Prostate gland (tissue), 2 donors: Measurements from ENCODE around the gene ATXN1. TPM values are rescaled to one million over a fixed set of nuclear protein-coding genes. Genes with fewer than 3 reads are reported as not detected.

Source experiments
- DNase-seq: peaks from one replicate; pipeline ENCODE4 v3.0.0-alpha.2; 2019; ENCODE audit warnings: low spot score
- H3K27ac ChIP-seq, 2 donors: fragments of 200-600 bp; sonication (generic); 2 replicates each; pipeline ENCODE4 v1.5.1; 2017 to 2019
- H3K27me3 ChIP-seq: fragments of 200-600 bp; sonication (generic); replicated peaks from 2 replicates; pipeline ENCODE4 v1.5.1; 2019; ENCODE audit not compliant: insufficient read depth
- H3K36me3 ChIP-seq, 2 donors: fragments of 200-600 bp; sonication (generic); 1 replicate in 1 of 2; 2 replicates in 1 of 2; pipeline versions ENCODE4 v1.5.1 to v1.8.1; 2017 to 2019
- H3K4me1 ChIP-seq: fragments of 200-600 bp; sonication (generic); replicated peaks from 2 replicates; pipeline ENCODE4 v1.5.1; 2019
- H3K4me3 ChIP-seq, 2 donors: fragments of 200-600 bp; sonication (generic); 2 replicates each; pipeline ENCODE4 v1.5.1; 2017 to 2019
- H3K9me3 ChIP-seq: fragments of 200-600 bp; sonication (generic); 2 replicates; pipeline ENCODE4 v1.5.1; 2017
- POLR2A ChIP-seq: fragments of 450-650 bp; IDR thresholded peaks from one replicate; pipeline ENCODE4 v1.6.1; 2016; ENCODE audit warnings: antibody characterized with exemption, mild to moderate bottlenecking
- POLR2AphosphoS5 ChIP-seq: sonication (generic); formaldehyde crosslinking; IDR thresholded peaks from one replicate; pipeline ENCODE4 v1.6.1; 2017; ENCODE audit warnings: antibody characterized with exemption
- WGBS: methylation state at CpG from one replicate; pipeline ENCODE4 v1.1.5; 2018; 5-methylcytosine and 5-hydroxymethylcytosine counted together
- intact Hi-C: fragments of 100-400 bp; cut with DNase I; formaldehyde crosslinking; loops from one replicate; pipeline ENCODE4 v1.14.2; 2022
- total RNA-seq, 2 donors: library from RNA; depleted of rRNA; stranded (reverse); fragments of >200 nt; gene quantifications; one replicate each; pipeline ENCODE4 v1.1.0, GENCODE V29; 2016
- TF ChIP-seq, protein P1 (sequence below), 4 experiments: fragments of 200-600 bp in 2 of 4; fragments of 450-650 bp in 2 of 4; sonication (generic) in 2 of 4; IDR thresholded peaks; 1 replicate in 3 of 4; 2 replicates in 1 of 4; pipeline ENCODE4 v1.5.1; 2016 to 2019; ENCODE audit warnings: antibody characterized with exemption in 4 of 4, mild to moderate bottlenecking in 2 of 4, moderate library complexity in 2 of 4

Gene ATXN1
- total RNA-seq, 2 donors from 2014 or later = 28.5 to 89.0 TPM

DNA sequence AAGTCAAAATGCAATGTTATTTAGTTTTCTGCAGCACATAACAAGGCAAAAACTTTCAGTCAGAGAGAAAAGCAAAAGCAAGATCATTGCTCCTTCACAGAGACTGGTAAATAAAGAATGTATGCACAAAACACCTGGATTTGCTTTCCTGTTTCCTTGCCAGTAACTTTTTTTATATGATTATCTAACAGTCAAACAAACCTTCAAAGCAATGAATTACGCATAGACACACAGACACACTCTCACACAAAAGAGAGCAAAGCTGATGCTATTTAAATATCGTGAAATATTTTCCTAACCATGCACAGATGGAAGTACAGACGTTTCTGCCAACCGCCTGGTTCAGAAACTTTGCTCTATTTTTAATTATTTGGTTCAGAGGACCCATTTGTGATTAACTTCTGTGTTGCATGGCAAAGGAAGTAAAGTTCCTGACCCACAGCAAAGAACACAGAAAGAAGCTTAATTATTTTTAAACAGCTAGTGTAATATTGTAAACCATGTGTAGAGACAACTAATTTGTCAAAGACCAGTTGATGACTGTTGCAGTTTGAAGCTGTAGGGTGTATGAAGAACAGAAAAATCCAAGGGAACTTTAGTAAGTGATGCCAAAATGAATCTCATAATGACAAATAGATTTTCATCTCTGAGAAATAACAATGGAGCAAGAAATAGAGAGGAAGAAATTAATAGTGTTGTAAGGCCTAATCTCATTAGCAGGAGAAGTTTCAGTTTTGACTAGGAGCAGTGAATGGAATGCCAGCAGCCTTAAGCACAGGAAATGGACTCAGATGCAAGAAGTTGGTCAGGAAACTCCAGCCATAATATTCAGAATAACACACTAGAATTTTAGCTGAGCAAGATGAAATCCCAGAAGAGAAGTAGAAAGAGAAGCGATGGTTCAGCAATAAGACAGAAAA is 24.1 kb downstream of the ATXN1 start:
- 24% methylated on average over 5 of the region's 5 CpGs for WGBS
- Histone ChIP-seq H3K4me1 (peaks cover 9% of the 10 kb centered on the region), H3K4me3 (no peak overlapping the region), H3K36me3 (no peaks in the 10 kb centered on the region), H3K9me3 (no peaks in the 10 kb centered on the region), H3K27me3 (no peaks in the 10 kb centered on the region), H3K27ac (peak overlapping the region; percentile 18 to 23)
- intact Hi-C loops = no loop called here
- TF ChIP-seq POLR2A = no peak
- peak; percentile 43 for TF ChIP-seq POLR2AphosphoS5
- TF ChIP-seq, protein P1, sequence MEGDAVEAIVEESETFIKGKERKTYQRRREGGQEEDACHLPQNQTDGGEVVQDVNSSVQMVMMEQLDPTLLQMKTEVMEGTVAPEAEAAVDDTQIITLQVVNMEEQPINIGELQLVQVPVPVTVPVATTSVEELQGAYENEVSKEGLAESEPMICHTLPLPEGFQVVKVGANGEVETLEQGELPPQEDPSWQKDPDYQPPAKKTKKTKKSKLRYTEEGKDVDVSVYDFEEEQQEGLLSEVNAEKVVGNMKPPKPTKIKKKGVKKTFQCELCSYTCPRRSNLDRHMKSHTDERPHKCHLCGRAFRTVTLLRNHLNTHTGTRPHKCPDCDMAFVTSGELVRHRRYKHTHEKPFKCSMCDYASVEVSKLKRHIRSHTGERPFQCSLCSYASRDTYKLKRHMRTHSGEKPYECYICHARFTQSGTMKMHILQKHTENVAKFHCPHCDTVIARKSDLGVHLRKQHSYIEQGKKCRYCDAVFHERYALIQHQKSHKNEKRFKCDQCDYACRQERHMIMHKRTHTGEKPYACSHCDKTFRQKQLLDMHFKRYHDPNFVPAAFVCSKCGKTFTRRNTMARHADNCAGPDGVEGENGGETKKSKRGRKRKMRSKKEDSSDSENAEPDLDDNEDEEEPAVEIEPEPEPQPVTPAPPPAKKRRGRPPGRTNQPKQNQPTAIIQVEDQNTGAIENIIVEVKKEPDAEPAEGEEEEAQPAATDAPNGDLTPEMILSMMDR (IDR thresholded peaks at IDR 0.05) = no peak
- no peak for DNase-seq

DNA sequence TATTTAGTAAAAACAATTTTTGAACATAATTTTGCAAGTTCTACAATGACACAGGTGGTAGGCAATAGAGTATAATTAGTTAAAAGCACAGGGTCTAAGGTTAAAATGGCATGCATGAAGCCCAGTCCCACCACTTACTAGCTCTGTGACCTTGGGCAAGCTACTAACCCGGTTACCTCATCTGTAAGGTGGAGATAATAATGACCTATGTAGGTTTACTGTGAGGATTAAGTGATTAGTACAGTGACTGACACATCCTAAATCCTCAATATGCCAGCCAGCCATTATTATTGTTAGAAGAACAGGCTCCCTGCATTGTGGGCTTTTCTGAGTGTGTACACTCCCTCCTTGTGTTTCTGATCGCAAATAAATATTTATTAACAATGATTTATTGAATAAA is 26.2 kb downstream of the ATXN1 start:
- H3K27ac ChIP-seq = no peak overlapping the region
- peaks cover 13% of the 10 kb centered on the region for H3K4me1 ChIP-seq
- 82% methylated on average over 2 of the region's 2 CpGs for WGBS
- TF ChIP-seq POLR2A (no peak), POLR2AphosphoS5 (no peak)
- TF ChIP-seq, protein P1 (IDR thresholded peaks at IDR 0.05) = no peak
- H3K4me3 ChIP-seq = no peak overlapping the region
- no peaks in the 10 kb centered on the region for H3K9me3 ChIP-seq
- H3K27me3 ChIP-seq = no peaks in the 10 kb centered on the region
- DNase-seq = no peak
- no peaks in the 10 kb centered on the region for H3K36me3 ChIP-seq
- intact Hi-C loops = no loop called here

DNA sequence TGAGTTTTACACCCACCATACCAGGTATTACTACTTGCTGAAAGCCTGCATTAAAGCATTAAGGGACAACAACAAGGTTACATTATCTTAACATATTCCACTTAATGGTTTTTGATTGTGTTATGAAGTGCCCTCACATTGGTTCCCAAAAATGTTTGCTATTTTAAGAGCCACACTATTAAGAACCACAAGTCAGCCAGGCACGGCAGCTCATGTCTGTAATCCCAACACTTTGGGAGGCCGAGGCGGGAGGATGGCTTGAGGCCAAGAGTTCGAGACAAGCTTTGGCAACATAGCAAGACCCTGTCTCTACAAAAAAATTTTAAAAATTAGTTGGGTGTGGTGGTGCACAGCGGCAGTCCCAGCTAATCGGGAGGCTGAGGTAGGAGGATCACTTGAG is 28.2 kb downstream of the ATXN1 start:
- H3K9me3 ChIP-seq = no peaks in the 10 kb centered on the region
- peaks cover 13% of the 10 kb centered on the region for H3K4me1 ChIP-seq
- H3K27me3 ChIP-seq = no peaks in the 10 kb centered on the region
- no peaks in the 10 kb centered on the region for H3K36me3 ChIP-seq
- H3K27ac ChIP-seq = no peak overlapping the region
- intact Hi-C loops = no loop called here
- TF ChIP-seq POLR2A (no peak), POLR2AphosphoS5 (no peak)
- TF ChIP-seq, protein P1 (IDR thresholded peaks at IDR 0.05) = no peak
- no peak overlapping the region for H3K4me3 ChIP-seq
- 71% methylated on average over 6 of the region's 6 CpGs for WGBS
- no peak for DNase-seq

DNA sequence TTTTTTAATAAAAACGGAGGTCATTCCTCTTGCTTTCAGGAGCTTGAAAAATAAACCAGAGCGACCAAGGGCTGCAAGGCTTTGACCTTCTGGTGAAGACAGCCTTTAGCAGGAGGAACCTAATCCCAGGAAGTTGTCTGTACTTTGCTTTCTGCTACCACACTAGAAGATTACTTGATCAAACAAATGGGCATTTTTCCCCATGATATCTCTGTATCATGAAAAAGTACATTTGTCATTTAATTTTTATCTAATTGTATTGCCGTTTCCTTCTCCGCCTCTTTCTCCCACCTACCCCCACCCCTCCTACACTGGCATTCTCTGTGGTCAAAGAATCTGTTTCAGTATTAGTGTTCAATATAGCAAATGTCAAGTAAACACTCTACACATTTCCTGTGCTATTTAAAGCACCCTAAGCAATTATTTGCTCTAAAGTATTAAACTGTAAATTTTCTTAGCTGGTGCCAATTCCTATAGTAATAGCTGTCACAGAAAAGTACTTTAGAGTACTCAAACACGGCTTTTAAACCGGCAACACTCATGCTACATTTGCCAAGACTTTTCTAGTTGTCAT is 29.7 kb downstream of the ATXN1 start:
- Histone ChIP-seq H3K36me3 (no peaks in the 10 kb centered on the region), H3K27ac (no peak overlapping the region), H3K4me3 (no peak overlapping the region), H3K27me3 (no peaks in the 10 kb centered on the region), H3K9me3 (no peaks in the 10 kb centered on the region), H3K4me1 (peaks cover 4% of the 10 kb centered on the region)
- WGBS = 29% methylated on average over 6 of the region's 6 CpGs
- intact Hi-C loops = no loop called here
- no peak for DNase-seq
- TF ChIP-seq, protein P1 (IDR thresholded peaks at IDR 0.05) = no peak
- TF ChIP-seq POLR2AphosphoS5 = no peak
- TF ChIP-seq POLR2A = no peak
